GM18508 (cell line): ENCODE results near the gene ZNF593OS.

ENCODE experiments used
- ATAC-seq: cut with Tn5 transposase; IDR thresholded peaks from one replicate; pipeline ENCODE4 v1.9.1; 2021; ENCODE audit warnings: moderate number of reproducible peaks; ENCODE audit not compliant: insufficient read depth, unreplicated experiment

Gene ZNF593OS

GRCh38 chr1:26129778-26130177 is 41.9 kb downstream of the ZNF593OS start:
- ATAC-seq = no peak

DNA sequence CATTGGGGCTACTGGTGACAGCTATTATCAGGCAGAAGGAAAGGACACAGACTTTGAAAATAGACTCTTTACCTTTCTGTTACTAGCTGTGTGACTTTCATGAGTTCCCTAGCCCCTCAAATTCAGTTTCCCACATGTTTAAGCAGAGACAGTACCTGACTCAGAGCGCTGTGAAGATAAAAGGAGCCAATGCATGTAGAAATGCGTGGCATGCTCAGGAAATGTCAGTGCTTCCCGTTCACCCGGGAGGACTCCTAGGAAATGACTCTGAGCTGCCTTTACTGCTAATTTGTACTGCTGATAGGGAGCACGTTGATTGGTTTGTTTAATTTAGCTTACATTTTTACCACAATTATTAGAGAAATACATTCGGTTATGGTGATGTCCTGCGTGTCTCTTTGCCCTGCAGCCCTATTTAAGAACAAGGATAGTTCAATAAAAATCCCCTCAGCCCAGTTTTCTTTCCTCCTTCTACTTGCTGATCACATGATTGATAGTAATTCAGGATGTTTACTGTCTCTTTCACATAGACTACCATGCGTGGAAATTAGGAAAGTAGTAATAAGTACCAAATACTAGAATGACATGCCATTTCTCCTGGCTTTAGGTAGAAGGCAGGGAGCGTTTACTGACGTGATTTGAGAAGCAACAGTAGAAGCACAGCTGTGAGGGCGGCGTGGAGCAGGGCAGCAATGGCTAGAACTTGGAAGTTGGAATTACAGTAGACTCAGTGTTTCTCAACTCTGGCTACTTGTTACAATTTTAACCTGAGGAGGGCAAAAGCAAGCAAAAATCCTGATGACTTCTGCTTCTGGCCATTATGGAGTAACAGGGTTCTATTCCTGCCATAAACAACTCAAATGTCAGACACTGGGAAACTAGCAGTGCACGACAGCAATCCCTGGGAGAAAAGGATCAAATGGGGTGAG is 44.1 kb downstream of the ZNF593OS start:
- ATAC-seq = no peak

DNA sequence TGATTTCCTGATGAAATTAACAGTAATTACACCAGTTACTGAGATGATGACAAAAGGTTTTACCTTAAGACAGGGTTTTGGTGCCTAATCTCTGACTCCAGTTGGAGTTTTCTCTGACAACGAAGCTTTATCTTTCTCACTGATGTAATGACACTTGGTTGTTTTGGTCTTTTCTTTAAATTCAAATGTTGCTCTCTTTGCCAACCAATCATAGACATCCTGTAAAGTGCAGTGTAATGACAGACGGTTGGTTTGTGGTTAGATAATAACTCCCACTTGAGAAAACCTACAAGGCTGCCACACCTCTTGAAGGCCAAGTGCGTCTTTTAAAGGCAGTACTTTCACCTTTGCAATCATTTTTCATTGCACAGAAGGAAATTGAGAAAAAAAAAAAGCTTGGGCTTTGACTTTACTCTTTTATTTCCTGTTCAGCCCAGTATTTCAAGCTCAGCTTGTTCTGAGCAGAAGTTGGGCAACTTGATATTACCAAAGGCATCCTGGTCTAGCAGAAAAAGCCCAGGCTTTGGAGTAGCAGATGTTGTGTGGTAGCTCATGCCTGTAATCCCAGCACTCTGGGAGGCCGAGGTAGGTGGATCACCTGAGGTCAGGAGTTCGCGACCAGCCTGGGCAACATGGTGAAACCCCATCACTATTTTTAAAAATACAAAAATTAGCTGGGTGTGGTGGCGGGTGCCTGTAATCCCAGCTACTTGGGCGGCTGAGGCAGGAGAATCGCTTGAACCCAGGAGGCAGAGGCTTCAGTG is 45.1 kb downstream of the ZNF593OS start:
- no peak for ATAC-seq

GRCh38 chr1:26125946-26126320 is 45.7 kb downstream of the ZNF593OS start:
- ATAC-seq = no peak

DNA sequence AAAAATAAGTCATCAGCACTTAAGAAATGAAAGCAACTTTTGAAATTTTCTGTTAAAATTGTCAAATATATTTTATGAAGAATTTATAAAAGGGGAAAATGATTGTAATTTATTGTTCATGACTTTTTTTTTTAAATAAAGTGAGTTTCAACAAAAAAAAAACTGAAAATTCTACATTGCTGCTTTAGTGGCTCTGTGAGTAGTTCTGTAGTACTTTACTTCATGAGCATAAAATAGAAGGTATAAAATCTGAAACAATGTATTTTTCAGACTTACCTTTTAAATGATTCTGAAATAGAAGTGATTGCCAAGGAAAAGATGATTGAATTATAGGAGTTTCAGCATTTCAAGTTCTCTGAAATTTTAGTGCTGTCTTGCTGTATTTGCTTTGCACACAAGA is 46.2 kb downstream of the ZNF593OS start:
- ATAC-seq = no peak

DNA sequence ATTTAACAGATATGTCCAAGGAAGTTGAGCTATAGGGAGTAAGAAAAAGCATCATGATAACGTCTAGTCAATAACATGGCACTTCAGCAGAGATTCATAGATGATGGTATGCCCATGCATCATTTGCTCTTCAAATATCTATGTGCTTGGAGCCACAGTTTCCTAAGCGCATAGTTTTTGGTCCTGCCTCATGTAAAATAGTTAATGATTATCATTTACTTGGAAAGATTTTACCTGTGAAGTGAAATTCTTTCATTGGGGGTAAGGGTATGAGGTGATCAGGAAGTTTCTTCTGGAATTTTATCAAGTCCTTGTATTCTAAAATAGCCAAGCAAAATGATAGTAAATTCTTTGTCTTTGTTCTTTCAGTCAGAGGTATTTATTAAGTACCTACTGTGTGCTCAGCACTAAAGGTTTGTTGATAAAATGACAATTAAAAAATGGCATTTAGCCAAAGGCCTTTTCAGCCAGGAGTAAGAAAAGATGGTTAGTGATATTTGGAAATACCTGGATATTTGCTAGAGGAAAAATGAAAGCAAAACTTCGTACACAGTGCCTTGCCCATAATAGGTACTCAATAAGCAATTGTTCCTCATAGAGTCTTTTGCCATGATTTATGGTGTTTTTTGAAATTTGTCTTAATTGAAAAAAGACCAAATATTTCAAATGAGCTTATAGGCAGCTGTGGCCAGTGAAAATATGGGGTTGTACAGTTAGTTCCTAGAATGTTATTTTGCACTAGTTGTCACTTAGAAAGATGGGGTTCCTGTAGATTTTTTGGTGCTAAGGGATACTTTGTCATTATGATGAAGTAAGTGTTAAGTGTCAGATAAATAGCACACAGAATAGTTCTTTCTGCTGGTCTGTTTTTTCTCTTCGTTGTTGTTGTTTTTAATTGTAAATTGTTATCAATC is 47.0 kb downstream of the ZNF593OS start:
- no peak for ATAC-seq

DNA sequence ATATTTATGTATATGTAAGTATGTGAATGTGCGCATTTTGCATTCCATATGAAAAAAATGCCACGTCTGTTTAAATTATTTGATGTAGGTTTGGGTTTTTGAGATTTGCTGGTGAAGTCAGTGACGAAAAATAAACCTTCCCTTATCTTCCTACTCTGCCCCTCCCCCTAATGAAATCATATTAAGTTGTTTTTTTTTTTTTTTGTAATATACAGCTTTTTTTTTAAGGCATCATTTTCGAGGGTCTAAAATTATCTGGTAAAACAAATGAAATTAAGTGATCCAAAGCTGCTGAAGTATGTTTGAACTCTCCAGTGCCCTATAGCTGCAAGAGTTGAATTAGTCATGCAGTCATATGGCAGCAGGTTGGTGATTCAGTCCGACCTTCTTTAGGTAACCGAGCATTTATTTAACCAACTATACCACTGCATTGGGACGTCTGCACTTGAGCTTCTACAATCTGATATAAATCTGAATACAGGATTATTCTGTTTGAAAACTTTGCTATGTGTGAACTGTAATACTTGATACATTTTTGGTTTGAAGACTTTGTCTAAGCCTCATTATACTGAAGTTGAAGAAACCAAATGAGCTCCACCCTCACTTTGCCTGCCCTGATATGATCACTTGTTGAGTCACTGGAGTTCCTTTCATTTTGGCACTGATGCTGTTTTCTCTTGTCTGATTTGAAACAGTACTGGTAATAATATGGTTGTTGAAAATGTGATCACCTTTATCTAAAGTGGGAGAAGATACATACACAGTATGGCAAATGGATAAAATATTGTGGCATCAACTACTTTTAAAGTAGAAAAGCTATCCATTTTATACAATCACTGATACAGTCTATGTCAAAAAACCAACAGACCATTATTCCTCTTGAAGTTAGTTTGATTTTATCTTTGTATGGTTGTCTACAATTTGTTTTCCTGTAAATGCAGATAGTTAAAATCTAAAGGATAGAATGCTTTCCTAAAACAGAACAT is 48.4 kb downstream of the ZNF593OS start:
- ATAC-seq = no peak

DNA sequence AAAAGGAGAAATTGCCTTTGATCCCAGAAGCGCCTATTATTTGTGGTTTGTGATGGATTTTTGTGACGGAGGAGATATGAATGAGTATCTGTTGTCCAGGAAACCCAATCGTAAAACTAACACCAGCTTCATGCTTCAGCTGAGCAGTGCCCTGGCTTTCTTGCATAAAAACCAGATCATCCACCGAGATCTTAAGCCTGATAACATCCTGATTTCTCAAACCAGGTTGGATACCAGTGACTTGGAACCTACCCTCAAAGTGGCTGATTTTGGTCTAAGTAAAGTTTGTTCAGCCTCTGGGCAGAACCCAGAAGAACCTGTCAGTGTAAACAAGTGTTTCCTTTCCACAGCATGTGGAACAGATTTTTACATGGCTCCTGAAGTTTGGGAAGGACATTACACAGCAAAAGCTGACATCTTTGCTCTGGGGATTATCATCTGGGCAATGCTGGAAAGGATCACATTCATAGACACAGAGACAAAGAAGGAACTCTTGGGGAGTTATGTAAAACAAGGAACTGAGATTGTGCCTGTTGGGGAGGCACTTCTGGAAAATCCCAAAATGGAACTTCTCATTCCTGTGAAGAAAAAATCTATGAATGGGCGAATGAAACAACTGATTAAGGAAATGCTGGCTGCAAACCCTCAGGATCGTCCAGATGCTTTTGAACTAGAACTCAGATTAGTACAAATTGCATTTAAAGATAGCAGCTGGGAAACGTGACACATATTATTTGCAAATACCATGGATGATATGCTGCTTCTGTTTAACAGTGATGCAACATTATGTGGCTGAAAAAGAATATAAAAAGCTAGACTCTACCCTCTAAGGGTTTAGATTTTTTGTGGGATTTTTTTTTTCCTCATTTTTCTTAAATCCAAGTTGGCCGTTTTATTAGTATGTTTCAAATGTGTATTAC is 49.5 kb downstream of the ZNF593OS start:
- ATAC-seq = no peak

DNA sequence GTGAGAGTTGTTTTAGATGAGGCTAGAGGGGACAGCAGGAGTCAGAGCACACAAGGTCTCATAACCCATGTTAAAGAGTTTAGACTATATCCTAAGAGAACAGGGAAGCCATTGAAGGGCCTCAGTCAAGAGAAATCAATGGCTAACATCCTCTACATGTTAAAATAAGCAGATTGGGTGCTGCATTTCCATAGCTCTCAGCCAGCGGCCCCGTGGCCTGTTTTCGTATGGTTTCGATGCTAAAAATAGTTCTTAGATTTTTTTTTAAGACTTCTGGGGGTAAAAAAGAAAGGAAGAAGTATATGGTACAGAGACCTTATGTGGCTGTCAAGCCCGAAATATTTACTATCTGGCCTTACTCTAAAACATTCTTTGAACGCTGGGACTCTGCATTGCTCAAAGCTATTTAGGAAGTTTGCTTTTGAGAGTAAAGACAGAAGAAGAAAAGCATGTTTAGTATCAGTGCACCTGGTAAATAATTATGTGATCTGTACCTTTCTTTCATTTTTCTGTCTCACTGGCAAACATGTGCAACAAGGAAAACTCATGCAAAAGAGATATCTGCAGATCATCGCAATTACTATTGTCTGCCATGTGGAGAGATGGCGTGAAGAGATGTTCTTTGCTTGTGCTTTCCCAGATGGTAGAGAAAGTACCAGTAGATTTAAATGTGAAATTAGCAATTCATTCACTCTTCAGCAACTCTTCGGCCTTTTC is 51.6 kb downstream of the ZNF593OS start:
- ATAC-seq = no peak
